ENCODE measurements around the gene TAC3.

TAC3 gene

GRCh38 chr12:57040750-57041149 lies 24.4 kb upstream of the TAC3 start:
- Mint-ChIP-seq H3K27ac (no peak overlapping the region), H3K9me3 (no peaks in the 10 kb centered on the region), H3K4me1 (peaks cover 5% of the 10 kb centered on the region), H3K36me3 (ENCODE audit: low read depth) (no peaks in the 10 kb centered on the region), H3K27me3 (ENCODE audit: low read depth) (peaks cover 22% of the 10 kb centered on the region), H3K4me3 (no peak overlapping the region)
- TF ChIP-seq, protein P1, sequence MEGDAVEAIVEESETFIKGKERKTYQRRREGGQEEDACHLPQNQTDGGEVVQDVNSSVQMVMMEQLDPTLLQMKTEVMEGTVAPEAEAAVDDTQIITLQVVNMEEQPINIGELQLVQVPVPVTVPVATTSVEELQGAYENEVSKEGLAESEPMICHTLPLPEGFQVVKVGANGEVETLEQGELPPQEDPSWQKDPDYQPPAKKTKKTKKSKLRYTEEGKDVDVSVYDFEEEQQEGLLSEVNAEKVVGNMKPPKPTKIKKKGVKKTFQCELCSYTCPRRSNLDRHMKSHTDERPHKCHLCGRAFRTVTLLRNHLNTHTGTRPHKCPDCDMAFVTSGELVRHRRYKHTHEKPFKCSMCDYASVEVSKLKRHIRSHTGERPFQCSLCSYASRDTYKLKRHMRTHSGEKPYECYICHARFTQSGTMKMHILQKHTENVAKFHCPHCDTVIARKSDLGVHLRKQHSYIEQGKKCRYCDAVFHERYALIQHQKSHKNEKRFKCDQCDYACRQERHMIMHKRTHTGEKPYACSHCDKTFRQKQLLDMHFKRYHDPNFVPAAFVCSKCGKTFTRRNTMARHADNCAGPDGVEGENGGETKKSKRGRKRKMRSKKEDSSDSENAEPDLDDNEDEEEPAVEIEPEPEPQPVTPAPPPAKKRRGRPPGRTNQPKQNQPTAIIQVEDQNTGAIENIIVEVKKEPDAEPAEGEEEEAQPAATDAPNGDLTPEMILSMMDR (IDR thresholded peaks at IDR 0.05; ENCODE audit: unreplicated experiment in 3 of 3): no peak

DNA sequence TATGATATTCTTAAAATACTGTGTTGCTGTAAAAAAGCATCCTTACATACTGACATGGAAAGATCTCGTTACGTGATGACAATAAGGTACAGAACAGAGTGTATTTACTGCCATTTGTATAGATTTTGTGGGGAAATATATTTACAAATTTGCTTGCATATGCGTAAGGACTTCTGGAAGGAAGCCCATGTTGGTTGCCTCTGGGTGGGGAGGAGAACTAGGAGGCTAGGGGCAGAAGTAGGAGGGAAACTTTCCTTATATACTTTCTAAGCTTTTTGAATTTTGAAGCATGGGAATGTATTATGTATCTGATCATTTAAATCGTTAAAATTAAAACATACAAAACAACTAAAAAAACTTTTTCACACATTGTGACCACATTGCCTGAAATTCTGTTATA lies 23.9 kb upstream of the TAC3 start:
- TF ChIP-seq, protein P1 (IDR thresholded peaks at IDR 0.05; ENCODE audit: unreplicated experiment in 3 of 3): no peak
- Mint-ChIP-seq H3K36me3 (ENCODE audit: low read depth) (no peaks in the 10 kb centered on the region), H3K9me3 (no peaks in the 10 kb centered on the region), H3K27me3 (ENCODE audit: low read depth) (peaks cover 23% of the 10 kb centered on the region), H3K4me3 (no peak overlapping the region), H3K27ac (no peak overlapping the region), H3K4me1 (peaks cover 5% of the 10 kb centered on the region)

GRCh38 chr12:57039016-57039798 lies 22.9 kb upstream of the TAC3 start:
- Mint-ChIP-seq H3K27me3 (ENCODE audit: low read depth) (peaks cover 28% of the 10 kb centered on the region), H3K27ac (no peak overlapping the region), H3K4me1 (peaks cover 5% of the 10 kb centered on the region)

GRCh38 chr12:57037264-57037663 lies 20.9 kb upstream of the TAC3 start:
- Mint-ChIP-seq H3K27me3 (ENCODE audit: low read depth) (peaks cover 32% of the 10 kb centered on the region), H3K4me1 (peaks cover 5% of the 10 kb centered on the region), H3K27ac (no peak overlapping the region), H3K9me3 (no peaks in the 10 kb centered on the region), H3K4me3 (no peak overlapping the region), H3K36me3 (ENCODE audit: low read depth) (no peaks in the 10 kb centered on the region)
- TF ChIP-seq, protein P1 (IDR thresholded peaks at IDR 0.05; ENCODE audit: unreplicated experiment in 3 of 3): no peak

More at GRCh38 chr12:57039016-57039798, 22.9 kb upstream of the TAC3 start:
- Mint-ChIP-seq H3K4me3 (no peak overlapping the region), H3K9me3 (no peaks in the 10 kb centered on the region), H3K36me3 (ENCODE audit: low read depth) (no peaks in the 10 kb centered on the region)
- TF ChIP-seq, protein P1 (IDR thresholded peaks at IDR 0.05; ENCODE audit: unreplicated experiment in 3 of 3): no peak

- no peaks in the 10 kb centered on the region for H3K36me3 Mint-ChIP-seq (ENCODE audit: low read depth)
- H3K27ac Mint-ChIP-seq: no peak overlapping the region
- H3K4me1 Mint-ChIP-seq: no peaks in the 10 kb centered on the region
- no peaks in the 10 kb centered on the region for H3K9me3 Mint-ChIP-seq
- H3K27me3 Mint-ChIP-seq (ENCODE audit: low read depth): peaks cover 31% of the 10 kb centered on the region
- TF ChIP-seq, protein P1 (IDR thresholded peaks at IDR 0.05; ENCODE audit: unreplicated experiment in 3 of 3): no peak
- no peak overlapping the region for H3K4me3 Mint-ChIP-seq
Measured at GRCh38 chr12:57033431-57033830, 17.1 kb upstream of the TAC3 start.

DNA sequence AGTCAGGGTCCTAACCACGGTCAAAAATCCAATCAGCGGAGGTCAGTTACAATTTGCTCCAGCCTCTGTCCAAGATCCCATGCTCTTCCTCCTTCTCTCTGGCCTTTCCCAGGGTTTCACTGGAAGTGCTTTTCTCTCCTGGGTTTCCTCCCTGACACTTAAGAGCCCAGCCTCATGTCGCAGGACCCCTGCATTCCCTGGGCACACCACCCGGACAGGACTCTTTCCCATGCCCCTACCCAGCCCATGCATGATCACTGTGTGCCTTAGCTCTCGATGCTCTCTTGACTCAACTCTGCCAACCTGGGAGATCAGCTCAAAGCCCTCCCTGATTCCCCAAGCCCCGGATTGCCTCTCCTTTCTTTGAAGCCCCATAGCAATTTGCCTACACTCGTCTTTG lies 15.5 kb upstream of the TAC3 start:
- H3K27me3 Mint-ChIP-seq (ENCODE audit: low read depth): peaks cover 35% of the 10 kb centered on the region
- H3K36me3 Mint-ChIP-seq (ENCODE audit: low read depth): no peaks in the 10 kb centered on the region
- TF ChIP-seq, protein P1 (IDR thresholded peaks at IDR 0.05; ENCODE audit: unreplicated experiment in 3 of 3): no peak
- H3K4me3 Mint-ChIP-seq: no peak overlapping the region
- no peaks in the 10 kb centered on the region for H3K9me3 Mint-ChIP-seq
- no peak overlapping the region for H3K27ac Mint-ChIP-seq
- peaks cover 9% of the 10 kb centered on the region for H3K4me1 Mint-ChIP-seq
